Karpas-422 (cell line): ENCODE measurements around the gene POU6F2. TPM values are rescaled to one million over a fixed set of nuclear protein-coding genes. Genes with fewer than 3 reads are reported as not detected.

Source experiments
- DNase-seq: peaks from one replicate; pipeline ENCODE4 v3.0.0-alpha.2; 2015
- H2AFZ ChIP-seq: fragments of 200-600 bp; sonication (generic); 2 replicates; pipeline ENCODE4 v1.6.1; 2014; ENCODE audit warnings: antibody characterized with exemption, low read length, mixed read lengths
- H3K27ac ChIP-seq: fragments of 200-600 bp; sonication (generic); 2 replicates; pipeline ENCODE4 v1.5.1; 2014; ENCODE audit warnings: mild to moderate bottlenecking, low read length, moderate library complexity
- H3K27me3 ChIP-seq: fragments of 200-600 bp; sonication (generic); 2 replicates; pipeline ENCODE4 v1.6.1; 2014; ENCODE audit warnings: low read length, mixed read lengths
- H3K36me3 ChIP-seq: fragments of 200-600 bp; sonication (generic); 2 replicates; pipeline ENCODE4 v1.6.1; 2014; ENCODE audit warnings: low read length, mixed read lengths; ENCODE audit not compliant: insufficient read depth
- H3K4me1 ChIP-seq: fragments of 200-600 bp; sonication (generic); 2 replicates; pipeline ENCODE4 v1.6.1; 2014; ENCODE audit warnings: mild to moderate bottlenecking, low read length, mixed read lengths
- H3K4me2 ChIP-seq: fragments of 200-600 bp; sonication (generic); 2 replicates; pipeline ENCODE4 v1.6.1; 2014; ENCODE audit warnings: low read length, low read depth, mild to moderate bottlenecking; ENCODE audit not compliant: poor library complexity, severe bottlenecking
- H3K4me3 ChIP-seq: fragments of 200-600 bp; sonication (generic); 2 replicates; pipeline ENCODE4 v1.5.1; 2014; ENCODE audit warnings: mild to moderate bottlenecking, antibody characterized with exemption, low read length, mixed read lengths
- H3K79me2 ChIP-seq: fragments of 200-600 bp; sonication (generic); 2 replicates; pipeline ENCODE4 v1.6.1; 2014; ENCODE audit warnings: mild to moderate bottlenecking, low read length, mixed read lengths
- H3K9ac ChIP-seq: fragments of 200-600 bp; sonication (generic); 2 replicates; pipeline ENCODE4 v1.6.0; 2014; ENCODE audit warnings: low read length
- H3K9me2 ChIP-seq: fragments of 200-600 bp; sonication (generic), shearing (Covaris generic); replicated peaks from 2 replicates; pipeline ENCODE4 v1.6.0; 2014; ENCODE audit warnings: mild to moderate bottlenecking, low read length, moderate library complexity; ENCODE audit not compliant: insufficient read depth
- H3K9me3 ChIP-seq: fragments of 300-700, 200-600 bp; sonication (generic); 2 replicates; pipeline ENCODE4 v1.6.1; 2014; ENCODE audit warnings: low read length, mixed read lengths
- H4K20me1 ChIP-seq: fragments of 200-600 bp; sonication (generic); 2 replicates; pipeline ENCODE4 v1.6.1; 2014; ENCODE audit warnings: mild to moderate bottlenecking, antibody characterized with exemption, low read length, low read depth; ENCODE audit not compliant: insufficient read depth
- total RNA-seq: library from RNA; depleted of rRNA; stranded (reverse); fragments of >200 nt; shearing (Covaris generic); gene quantifications from 2 replicates; pipeline ENCODE4 v1.2.3, GENCODE V29; 2014; ENCODE audit warnings: low replicate concordance

Gene POU6F2
- total RNA-seq, 1 experiment from 2014 or later, result not detected

DNA sequence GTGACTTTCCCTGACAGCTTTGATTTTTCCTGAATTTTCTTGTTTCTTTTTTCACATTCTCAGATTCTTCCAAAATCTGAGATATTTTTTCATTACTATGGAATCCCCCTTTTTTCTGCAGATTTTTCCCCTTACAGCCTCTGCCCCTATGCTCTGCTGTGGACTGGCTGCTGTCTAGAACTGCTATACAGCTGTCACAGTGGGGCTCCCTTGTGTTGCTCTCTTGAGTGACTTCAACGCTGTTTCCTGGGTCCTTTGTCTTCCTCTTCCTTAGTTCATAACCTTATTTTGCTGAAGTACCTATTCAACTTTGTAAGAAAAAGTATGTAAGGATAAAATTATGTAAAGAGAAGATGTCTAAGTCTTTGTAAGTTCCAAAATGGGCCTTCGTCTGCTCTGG, 354.4 kb downstream of the POU6F2 start:
- Histone ChIP-seq H2AFZ (no peak overlapping the region), H3K4me2 (no peak overlapping the region), H3K9me2 (no peaks in the 10 kb centered on the region), H3K79me2 (no peaks in the 10 kb centered on the region), H3K4me3 (no peak overlapping the region), H3K27me3 (no peaks in the 10 kb centered on the region), H3K27ac (no peak overlapping the region), H3K9ac (no peak overlapping the region), H4K20me1 (no peaks in the 10 kb centered on the region), H3K9me3 (no peaks in the 10 kb centered on the region), H3K4me1 (no peaks in the 10 kb centered on the region), H3K36me3 (no peaks in the 10 kb centered on the region)
- no peak for DNase-seq

DNA sequence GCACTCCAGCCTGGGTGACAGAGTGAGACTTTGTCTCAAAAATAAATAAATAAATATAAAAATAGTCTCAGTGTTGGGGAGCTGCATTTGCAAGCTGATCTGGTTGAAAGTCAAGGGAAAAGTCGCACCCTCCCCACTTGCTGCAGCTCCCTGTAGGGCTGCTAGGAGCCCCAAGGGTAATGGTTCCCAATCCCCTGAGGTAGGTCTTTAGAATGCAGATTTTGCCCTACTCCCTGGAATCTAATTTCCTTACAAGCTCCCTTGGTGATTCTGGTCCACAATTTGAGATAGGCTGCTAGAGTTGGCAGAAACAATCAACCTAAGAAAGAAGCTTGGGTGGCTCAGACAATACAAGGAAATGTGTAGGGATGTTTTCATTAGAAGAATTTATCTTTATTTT, 356.0 kb downstream of the POU6F2 start:
- Histone ChIP-seq H3K9me2 (no peaks in the 10 kb centered on the region), H3K27me3 (no peaks in the 10 kb centered on the region; the same call in 1 of the 2 replicates), H3K9me3 (no peaks in the 10 kb centered on the region), H3K4me3 (no peak overlapping the region), H3K36me3 (no peaks in the 10 kb centered on the region), H3K4me2 (no peak overlapping the region), H4K20me1 (no peaks in the 10 kb centered on the region), H3K79me2 (no peaks in the 10 kb centered on the region), H3K9ac (no peak overlapping the region), H2AFZ (no peak overlapping the region), H3K27ac (no peak overlapping the region), H3K4me1 (no peaks in the 10 kb centered on the region)
- DNase-seq, result no peak

DNA sequence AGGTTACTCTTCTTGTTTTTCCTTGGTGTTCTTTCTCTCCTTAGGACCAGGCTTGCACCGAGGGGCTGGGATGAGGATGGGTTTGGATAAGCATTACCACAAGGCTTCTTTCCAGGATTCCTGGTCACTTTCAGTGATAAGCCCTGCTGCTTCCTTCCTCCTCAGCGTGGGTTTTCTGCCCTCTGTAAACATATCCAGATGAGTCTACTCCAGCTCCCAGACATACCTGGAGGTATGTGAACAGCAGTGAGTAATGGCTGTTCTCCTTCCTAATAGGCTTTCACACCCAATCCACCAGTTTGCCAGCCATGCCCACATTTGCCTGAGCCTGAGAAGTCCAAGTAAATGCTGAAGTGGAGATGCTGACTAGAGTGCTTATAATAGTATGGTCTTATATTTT, 358.7 kb downstream of the POU6F2 start:
- Histone ChIP-seq H3K36me3 (no peaks in the 10 kb centered on the region), H3K4me1 (no peaks in the 10 kb centered on the region), H3K79me2 (no peaks in the 10 kb centered on the region), H3K9me2 (no peaks in the 10 kb centered on the region), H3K4me2 (no peak overlapping the region), H3K4me3 (no peak overlapping the region), H3K27me3 (no peaks in the 10 kb centered on the region; the same call in 1 of the 2 replicates), H3K27ac (no peak overlapping the region), H3K9ac (no peak overlapping the region), H3K9me3 (no peaks in the 10 kb centered on the region), H4K20me1 (no peaks in the 10 kb centered on the region), H2AFZ (no peak overlapping the region)
- DNase-seq, result no peak

DNA sequence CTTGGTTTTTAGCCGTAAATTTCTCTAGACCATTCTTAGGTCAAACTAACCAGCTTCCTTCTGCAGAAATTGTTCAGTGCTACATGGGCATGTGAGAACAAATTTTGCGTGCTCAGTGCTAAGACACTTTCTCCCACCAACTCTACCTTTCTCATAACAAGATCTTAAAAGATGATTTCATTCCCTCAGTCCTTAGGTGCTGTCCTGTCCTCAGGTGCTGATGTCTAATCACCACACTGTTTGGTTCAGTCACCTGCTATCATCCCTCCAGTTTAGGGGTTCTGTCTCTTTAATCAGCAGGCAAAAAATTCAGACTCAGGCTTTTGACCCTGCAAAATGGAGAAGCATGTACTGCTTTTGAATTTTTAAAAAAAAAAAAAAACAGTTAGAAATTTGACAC, 361.0 kb downstream of the POU6F2 start:
- Histone ChIP-seq H3K4me3 (no peak overlapping the region), H3K9me2 (no peaks in the 10 kb centered on the region), H4K20me1 (no peaks in the 10 kb centered on the region)

DNA sequence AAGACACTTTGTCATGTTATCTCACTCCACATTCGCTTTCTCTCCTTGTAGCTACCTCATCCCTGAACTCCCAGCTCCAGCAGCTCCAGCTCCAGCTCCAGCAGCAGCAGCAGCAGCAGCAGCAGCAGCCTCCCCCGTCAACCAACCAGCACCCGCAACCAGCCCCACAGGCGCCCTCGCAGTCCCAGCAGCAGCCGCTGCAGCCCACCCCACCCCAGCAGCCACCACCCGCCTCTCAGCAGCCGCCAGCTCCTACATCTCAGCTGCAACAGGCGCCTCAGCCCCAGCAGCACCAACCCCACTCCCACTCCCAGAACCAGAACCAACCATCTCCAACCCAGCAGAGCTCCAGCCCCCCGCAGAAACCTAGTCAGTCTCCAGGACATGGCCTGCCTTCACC, 361.9 kb downstream of the POU6F2 start:
- Histone ChIP-seq H3K9me3 (no peaks in the 10 kb centered on the region), H3K4me1 (no peaks in the 10 kb centered on the region), H3K9me2 (no peaks in the 10 kb centered on the region), H3K27ac (no peak overlapping the region), H4K20me1 (no peaks in the 10 kb centered on the region), H3K27me3 (no peaks in the 10 kb centered on the region; the same call in 1 of the 2 replicates), H3K9ac (no peak overlapping the region), H2AFZ (no peak overlapping the region), H3K4me2 (no peak overlapping the region), H3K79me2 (no peaks in the 10 kb centered on the region), H3K4me3 (no peak overlapping the region), H3K36me3 (no peaks in the 10 kb centered on the region)
- DNase-seq, result no peak

More for the DNA sequence above, 361.0 kb downstream of the POU6F2 start:
- Histone ChIP-seq H3K4me1 (no peaks in the 10 kb centered on the region), H3K9ac (no peak overlapping the region), H3K9me3 (no peaks in the 10 kb centered on the region), H3K4me2 (no peak overlapping the region), H3K79me2 (no peaks in the 10 kb centered on the region), H3K27ac (no peak overlapping the region), H3K36me3 (no peaks in the 10 kb centered on the region), H2AFZ (no peak overlapping the region), H3K27me3 (no peaks in the 10 kb centered on the region; the same call in 1 of the 2 replicates)
- DNase-seq, result no peak

DNA sequence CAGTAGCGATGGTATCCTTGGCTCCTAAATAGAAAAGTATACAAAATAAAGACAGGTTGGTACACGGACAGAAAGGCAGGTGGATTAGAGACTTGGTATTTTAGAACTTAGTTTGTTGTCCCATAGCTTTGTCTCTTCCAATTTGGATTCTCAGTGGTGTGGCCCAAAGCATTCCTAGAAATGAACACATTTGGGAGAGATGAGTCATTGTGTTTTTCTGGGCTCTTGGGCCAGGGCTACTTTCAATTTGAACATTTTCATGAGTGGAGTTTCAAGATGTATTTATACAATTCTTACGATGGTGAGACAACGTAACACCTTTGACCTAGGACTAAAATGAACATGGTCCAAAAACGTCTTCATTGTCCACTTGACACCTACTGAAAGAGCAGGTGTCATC, 363.4 kb downstream of the POU6F2 start:
- H3K9me3 ChIP-seq, result no peaks in the 10 kb centered on the region
- H3K4me3 ChIP-seq, result no peak overlapping the region
- H3K27ac ChIP-seq, result no peak overlapping the region
- H3K36me3 ChIP-seq, result no peaks in the 10 kb centered on the region
- no peaks in the 10 kb centered on the region for H3K79me2 ChIP-seq
- no peak for DNase-seq
- H3K4me1 ChIP-seq, result no peaks in the 10 kb centered on the region
- no peaks in the 10 kb centered on the region for H3K9me2 ChIP-seq
- no peak overlapping the region for H3K4me2 ChIP-seq
- H2AFZ ChIP-seq, result no peak overlapping the region
- no peaks in the 10 kb centered on the region; the same call in 1 of the 2 replicates for H3K27me3 ChIP-seq
- no peaks in the 10 kb centered on the region for H4K20me1 ChIP-seq
- H3K9ac ChIP-seq, result no peak overlapping the region

DNA sequence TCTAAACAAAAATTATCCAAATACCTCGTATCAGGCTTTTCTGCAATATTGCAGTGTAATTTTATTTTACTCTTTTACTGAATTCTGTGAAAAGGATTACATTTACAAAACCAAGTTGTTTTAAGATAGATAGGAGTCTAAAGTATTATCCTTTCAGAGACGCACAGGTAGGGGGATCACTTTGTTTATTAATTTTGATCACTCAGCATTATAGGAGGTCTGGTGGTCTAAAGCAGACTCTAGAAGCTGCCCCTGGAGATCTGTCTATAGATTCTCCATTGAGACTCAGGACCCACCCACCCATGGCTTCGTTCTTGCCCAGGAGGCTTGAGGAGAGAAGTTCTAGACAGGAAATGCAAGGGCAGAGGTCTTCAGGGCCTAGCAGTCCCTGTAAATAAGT, 365.1 kb downstream of the POU6F2 start:
- Histone ChIP-seq H3K27ac (no peak overlapping the region), H3K27me3 (no peaks in the 10 kb centered on the region; the same call in 1 of the 2 replicates), H2AFZ (no peak overlapping the region), H3K4me2 (no peak overlapping the region), H3K9me3 (no peaks in the 10 kb centered on the region), H3K79me2 (no peaks in the 10 kb centered on the region), H3K4me1 (no peaks in the 10 kb centered on the region), H3K9ac (no peak overlapping the region), H3K36me3 (no peaks in the 10 kb centered on the region), H3K4me3 (no peak overlapping the region), H3K9me2 (no peaks in the 10 kb centered on the region), H4K20me1 (no peaks in the 10 kb centered on the region)
- DNase-seq, result no peak

DNA sequence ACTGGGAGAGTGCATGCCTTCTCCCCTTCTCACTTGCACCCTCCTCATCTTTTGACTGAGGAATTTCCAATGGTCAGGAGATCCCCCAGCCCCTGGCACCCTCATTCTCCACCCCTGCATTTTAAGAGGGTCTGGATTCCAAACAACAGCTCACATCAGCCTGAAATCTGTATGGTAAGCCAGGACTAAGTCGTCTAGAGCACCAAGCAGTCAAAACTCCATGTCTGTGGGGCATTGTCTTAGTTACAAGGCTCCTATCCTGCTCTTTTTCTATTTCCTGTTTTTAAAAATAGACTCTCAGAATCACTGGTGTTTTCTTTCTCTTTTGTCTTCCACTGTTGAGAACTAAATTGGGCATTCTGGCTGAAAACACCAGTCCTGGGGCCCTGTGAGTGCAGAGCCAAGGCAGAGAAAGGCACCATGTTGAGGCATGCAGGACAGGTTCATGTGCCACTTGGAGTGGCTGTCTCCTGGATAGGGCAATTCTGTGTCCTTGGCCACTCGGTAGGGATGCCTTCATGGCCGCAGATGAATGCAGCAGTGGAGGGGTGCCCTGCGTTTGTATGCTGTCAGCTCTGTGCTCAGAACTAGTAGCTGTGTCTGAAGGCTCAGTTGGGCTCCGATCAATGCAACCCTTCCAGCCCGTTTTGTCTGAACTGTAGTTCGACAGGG, 371.9 kb downstream of the POU6F2 start:
- Histone ChIP-seq H2AFZ (no peak overlapping the region), H3K9ac (no peak overlapping the region), H3K36me3 (no peaks in the 10 kb centered on the region), H3K4me3 (no peak overlapping the region), H3K27ac (no peak overlapping the region), H3K9me2 (no peaks in the 10 kb centered on the region), H3K79me2 (no peaks in the 10 kb centered on the region), H3K9me3 (no peaks in the 10 kb centered on the region), H3K4me1 (no peaks in the 10 kb centered on the region), H3K27me3 (no peaks in the 10 kb centered on the region), H4K20me1 (no peaks in the 10 kb centered on the region), H3K4me2 (no peak overlapping the region)
- DNase-seq, result no peak
